Adipose tissue (tissue), 3 donors: ENCODE measurements around the gene ABCD1. TPM values are rescaled to one million over a fixed set of nuclear protein-coding genes. Genes with fewer than 3 reads are reported as not detected.
"Not testable (repeated sequence)": the region's sequence is repeated elsewhere in the genome, so short reads cannot be mapped to it uniquely, and the experiment has no call there.

Experiments
- H3K27ac ChIP-seq: one replicate; pipeline ENCODE4 v1.5.1; 2013; ENCODE audit warnings: low read depth, low read length
- WGBS, 3 donors: extraction: QIAGEN DNeasy Blood & Tissue Kit; methylation state at CpG; one replicate each; pipeline ENCODE4 v1.1.7; 2013; 5-methylcytosine and 5-hydroxymethylcytosine counted together
- polyA plus RNA-seq, 3 donors: library from polyadenylated mRNA; stranded (reverse); fragments of 200-250 nt; gene quantifications; one replicate each; pipeline ENCODE4 v1.2.3, GENCODE V29; 2013
- donor health status: healthy with polysubstance abuse.
- donor health status: Bipolar disorder and iron deficiency.
- donor health status: healthy.

ABCD1 gene
- 10 to 100 TPM in 1 of 3 donors, 1 to 10 TPM in 2; 7.5 to 29.9 (median 9.6) TPM for polyA plus RNA-seq

DNA sequence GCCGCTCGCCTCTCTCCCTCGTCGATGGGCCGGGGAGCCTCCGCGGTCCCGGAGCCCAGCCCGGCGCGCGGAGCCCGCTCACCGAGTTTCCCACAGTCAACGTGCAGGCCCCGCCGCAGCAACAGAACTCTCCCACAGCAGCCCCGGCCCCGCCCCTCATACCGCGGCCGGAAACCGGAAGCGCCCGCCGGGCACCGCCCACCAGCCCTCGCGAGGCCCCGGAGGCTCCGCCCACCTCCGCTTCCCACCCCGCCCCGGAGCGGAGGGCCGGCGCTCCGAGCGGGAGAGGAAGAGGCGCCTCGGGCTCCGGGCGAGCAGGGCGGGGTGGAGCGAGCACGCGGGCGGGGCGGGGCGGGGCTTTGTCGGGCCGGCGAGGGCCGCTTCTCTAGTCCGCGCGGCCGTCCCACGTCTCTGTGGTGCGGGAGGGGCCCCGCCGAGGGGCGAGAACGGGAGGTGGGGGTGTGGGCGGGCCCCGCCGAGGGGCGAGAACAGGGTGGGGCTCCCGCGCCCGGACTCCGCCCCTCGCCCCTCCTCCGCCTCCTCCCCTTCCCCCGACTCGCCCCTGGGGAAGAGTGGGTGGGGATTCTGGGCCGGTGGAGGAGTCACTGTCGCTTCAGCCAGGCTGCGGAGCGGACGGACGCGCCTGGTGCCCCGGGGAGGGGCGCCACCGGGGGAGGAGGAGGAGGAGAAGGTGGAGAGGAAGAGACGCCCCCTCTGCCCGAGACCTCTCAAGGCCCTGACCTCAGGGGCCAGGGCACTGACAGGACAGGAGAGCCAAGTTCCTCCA lies at the start of gene ABCD1, which contains the start of gene BCAP31:
Gene ABCD1, plus strand, starts transcription at position 605 of the 787 bp plus-strand sequence. CDS start 411 bp downstream, outside the sequence.
Gene BCAP31, minus strand, starts transcription at position 136 of the 787 bp plus-strand sequence. CDS start 1,143 bp downstream, outside the sequence.
- WGBS, 3 donors: 0 to 21% (median 1%) methylated on average over 16 to 57 of the region's 88 CpGs
- no peak within 1 kb of the TSS for H3K27ac ChIP-seq

DNA sequence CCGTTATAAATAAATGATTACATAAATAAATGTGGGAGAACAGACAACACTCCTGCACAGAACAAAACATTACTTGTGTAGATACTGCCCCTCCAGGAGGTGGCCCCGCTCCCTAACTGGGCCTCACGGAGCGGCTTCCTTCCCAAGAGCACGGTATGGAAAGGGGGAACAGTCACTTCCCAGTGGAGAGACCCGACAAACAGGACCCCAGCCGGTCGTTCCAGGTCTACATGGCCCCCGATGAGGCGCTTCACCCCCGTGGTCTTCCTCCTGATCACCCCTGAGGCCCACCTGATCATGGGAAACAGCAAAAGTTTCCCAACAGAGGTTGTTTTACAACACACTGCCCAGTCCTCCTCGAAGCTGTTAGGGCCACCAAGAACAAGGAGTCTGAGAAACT lies 43.5 kb upstream of the ABCD1 start:
- WGBS, 3 donors: 66 to 71% (median 67%) methylated on average over 12 of the region's 12 CpGs
- no peak overlapping the region for H3K27ac ChIP-seq

DNA sequence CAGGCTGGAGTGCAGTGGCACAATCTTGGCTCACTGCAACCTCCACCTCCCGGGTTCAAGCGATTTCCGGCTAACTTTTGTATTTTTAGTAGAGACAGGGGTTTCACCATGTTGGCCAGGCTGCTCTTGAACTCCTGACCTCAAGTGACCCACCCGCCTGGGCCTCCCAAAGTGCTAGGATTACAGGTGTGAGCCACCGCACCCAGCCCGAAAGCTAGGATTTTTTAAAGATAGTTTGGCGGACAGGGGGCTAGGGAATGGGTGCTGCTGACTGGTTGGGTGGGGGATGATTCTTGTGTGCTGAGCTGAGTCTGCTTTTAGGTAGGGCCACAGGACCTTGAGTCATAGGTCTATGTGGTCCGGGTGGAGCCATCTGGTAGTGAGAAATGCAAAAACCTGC lies 41.2 kb upstream of the ABCD1 start:
- WGBS, 3 donors: 93 to 99% (median 96%) methylated on average over 8 of the region's 8 CpGs
- not testable (repeated sequence) for H3K27ac ChIP-seq

DNA sequence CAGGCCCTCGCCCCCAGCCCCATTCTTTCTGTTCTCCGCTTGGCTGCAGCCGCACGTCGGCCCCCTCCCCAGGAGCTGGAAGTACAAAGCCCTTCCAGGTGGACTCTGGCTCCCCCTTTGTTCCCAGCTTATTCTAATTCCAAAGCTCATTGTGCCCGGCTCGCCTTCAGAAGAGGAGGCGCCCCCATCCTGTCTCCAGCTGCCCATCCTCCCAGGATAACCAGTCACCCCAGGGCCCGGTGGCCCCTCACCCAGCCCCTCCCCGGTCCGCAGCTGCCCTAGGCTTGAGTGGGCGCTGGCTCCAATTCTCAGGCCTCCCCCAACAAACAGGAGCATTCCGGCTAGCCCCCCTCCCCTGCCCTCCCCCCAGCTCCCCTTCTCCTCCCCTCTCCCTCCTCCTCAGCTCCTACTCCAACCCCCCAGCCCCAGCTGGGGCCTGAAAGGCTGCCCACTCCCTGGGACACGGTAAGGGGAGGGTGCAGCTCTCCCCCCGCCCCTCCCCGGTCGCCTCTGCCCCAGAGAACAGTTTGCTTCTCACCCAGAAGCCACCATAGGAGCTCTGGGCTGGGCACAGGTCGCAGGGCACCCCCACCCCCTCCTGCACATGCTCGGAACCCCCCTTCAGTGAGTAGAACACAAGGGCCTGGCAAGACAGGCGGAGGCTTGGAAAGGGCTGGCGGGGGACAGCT lies 40.0 kb upstream of the ABCD1 start:
- H3K27ac ChIP-seq: no peak overlapping the region
- WGBS, 3 donors: 43 to 69% (median 48%) methylated on average over 8 to 21 of the region's 21 CpGs

DNA sequence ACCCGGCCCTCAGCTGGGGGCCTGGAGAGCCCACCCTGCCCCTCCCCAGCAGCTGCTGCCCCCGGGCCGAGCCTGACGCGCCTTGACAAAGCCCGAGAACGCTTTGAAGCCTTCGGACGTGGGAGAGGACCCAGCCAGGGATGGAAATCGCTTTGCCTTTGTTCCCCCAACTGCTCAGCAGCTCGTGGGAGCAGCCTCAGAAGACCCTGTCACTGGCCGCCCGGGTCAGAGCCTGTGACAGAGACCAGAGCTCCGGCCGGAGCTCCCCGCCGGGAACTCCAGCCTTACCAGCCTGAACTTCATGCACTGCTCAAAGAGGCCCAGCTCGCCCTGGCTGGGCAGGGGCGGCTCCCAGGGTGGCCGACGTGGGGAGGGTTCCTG lies 39.5 kb upstream of the ABCD1 start:
- H3K27ac ChIP-seq: no peak overlapping the region
- WGBS, 3 donors: 57 to 65% (median 59%) methylated on average over 4 to 21 of the region's 21 CpGs

DNA sequence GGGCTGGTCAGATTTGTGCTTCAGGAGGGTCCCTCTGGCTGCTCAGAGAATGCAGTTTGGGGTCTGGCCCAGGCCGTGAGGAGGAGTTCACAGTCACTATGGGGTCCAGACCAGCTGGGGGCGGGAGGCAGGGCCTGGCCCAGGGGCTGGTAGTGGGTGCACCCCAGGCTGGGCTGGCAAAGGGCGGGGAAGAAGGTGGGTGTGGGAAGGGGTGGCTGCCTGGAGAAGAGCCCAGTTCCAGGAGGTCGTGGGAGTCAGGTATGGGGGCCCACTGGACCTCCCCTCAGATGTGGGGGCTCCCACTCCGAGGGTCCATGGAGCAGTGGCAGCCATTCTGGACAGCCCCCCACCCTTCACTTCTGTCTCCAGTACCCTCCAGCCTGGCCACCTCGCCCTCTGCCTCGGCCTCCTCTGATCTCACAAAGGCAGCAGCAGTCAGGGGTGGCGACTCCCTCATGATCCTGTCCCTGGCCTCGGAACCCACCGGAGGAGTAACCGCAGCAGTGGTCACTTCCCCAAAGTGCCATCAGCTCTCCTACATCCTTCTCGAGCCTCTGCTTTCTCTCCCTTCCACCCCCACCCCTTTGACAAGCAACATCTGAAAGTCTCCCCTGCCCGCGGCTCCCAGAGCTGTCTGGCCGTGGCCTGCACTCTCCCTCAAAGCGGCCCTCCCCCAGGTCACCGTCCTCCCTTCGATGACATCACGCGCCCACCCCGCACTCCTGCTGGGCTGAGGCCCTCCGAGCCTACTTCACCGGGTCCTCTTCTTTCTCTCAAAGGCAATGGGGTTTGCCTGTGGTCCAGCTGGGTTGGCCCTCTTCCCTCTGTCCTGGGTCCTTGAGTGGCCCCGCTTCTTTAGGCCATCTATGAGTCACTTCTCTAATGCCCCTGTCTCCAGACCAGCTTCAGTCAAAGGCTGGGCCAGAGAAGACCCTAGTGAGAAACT lies 38.6 kb upstream of the ABCD1 start:
- no peak overlapping the region for H3K27ac ChIP-seq
- 62 to 77% (median 67%) methylated on average over 3 to 24 of the region's 24 CpGs for WGBS, 3 donors

DNA sequence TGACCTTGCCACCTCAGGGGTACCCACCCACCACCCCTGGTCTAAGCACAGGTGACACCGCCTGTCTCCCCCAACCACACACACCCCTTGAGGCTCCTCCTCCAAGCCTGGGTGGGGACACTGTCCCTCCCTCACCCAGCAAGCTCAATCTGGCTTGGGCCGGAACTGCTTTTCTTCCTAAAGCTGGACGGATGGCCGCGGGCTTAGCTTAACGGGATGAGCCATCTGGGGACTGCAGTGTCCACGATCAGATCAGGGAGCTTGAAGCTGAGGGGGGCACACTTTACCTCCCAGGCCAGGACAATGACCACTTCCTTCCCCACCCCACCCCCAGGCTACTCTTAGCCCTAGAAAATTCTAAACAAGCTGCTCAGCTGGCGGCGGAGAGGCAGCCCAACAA lies 37.9 kb upstream of the ABCD1 start:
- 61 to 80% (median 70%) methylated on average over 2 to 9 of the region's 9 CpGs for WGBS, 3 donors
- no peak overlapping the region for H3K27ac ChIP-seq

DNA sequence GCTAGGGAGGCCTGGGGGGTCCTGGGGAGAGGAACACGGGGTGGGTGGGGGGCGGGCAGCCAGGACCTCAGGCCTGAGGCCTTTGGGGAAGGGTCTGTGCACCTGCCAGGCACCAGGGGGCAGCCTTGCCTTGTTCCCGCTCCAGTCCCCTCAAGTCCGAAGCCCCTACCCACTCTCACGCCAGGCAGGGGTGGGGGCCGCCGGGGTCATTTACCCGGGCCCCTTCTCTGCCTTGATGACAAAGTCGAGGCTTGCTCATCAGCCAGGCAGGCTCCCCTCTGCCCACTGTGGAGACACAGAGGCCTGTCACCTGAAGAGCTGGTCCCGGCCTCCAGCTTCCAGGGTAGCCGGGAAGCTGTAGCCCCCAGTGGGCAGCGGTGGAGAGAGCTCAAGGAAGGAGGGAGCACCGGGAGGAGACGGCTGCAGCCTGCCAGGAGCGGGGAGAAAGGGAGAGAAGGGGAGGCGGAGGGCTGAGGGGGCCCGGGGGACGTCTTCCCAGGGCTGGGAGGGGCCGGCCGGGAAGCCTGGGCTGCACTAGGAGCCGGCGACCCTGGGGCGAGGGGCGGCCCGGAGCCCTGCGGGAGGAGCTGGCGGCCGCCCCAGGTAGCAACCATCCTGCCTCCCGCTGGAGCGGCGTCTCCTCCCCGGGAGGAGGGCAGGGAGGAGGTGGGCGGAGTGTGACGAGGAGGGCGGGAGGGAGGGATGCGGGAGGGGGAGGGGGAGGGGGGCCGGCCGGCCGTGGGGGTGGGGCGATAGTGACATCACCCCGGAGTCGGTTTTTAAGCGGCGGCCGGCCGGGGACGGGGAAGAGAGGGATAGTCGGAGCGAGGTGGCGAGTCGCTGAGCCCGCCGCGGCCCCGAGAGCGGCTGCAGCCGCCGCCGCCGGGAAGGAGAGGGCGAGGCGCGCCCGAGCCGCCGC lies 37.3 kb upstream of the ABCD1 start, which contains the start of gene SLC6A8:
Gene SLC6A8, plus strand, starts transcription at position 806 of the 919 bp plus-strand sequence. CDS start 649 bp downstream, outside the sequence.
- H3K27ac ChIP-seq: no peak within 1 kb of the TSS
- WGBS, 3 donors: 4 to 26% (median 7%) methylated on average over 3 to 34 of the region's 66 CpGs

DNA sequence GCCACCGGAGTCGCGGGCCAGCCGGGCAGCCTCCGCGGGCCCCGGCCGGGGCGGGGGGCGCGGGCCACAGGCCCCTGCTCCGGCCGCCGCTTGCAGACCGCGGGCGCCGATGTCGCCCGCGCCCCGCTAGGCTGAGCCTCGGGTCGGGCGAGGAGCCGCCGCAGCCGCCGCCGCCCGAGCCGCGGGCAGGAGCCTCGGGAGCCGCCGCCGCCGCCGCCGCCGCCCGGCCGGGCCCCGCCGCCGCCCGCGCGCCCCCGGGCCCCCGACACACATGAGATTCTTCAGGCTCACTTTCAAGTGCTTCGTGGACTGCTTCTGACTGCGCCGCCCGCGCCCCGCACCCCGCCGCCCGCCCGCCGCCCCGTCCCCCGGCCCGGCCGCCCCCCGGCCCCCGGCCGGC lies 36.6 kb upstream of the ABCD1 start:
- no peak overlapping the region for H3K27ac ChIP-seq
- WGBS, 3 donors: 0 to 21% (median 2%) methylated on average over 10 to 38 of the region's 69 CpGs

DNA sequence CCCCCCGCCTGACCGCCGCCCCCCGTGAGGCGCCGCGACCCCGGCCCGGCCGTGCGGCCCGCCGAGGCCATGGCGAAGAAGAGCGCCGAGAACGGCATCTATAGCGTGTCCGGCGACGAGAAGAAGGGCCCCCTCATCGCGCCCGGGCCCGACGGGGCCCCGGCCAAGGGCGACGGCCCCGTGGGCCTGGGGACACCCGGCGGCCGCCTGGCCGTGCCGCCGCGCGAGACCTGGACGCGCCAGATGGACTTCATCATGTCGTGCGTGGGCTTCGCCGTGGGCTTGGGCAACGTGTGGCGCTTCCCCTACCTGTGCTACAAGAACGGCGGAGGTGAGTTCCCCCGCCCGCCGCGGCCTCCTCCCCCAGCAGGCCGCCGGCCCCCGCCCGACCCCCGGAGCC lies 36.1 kb upstream of the ABCD1 start:
- 0 to 33% (median 3%) methylated on average over 15 to 44 of the region's 57 CpGs for WGBS, 3 donors
- H3K27ac ChIP-seq: no peak overlapping the region

DNA sequence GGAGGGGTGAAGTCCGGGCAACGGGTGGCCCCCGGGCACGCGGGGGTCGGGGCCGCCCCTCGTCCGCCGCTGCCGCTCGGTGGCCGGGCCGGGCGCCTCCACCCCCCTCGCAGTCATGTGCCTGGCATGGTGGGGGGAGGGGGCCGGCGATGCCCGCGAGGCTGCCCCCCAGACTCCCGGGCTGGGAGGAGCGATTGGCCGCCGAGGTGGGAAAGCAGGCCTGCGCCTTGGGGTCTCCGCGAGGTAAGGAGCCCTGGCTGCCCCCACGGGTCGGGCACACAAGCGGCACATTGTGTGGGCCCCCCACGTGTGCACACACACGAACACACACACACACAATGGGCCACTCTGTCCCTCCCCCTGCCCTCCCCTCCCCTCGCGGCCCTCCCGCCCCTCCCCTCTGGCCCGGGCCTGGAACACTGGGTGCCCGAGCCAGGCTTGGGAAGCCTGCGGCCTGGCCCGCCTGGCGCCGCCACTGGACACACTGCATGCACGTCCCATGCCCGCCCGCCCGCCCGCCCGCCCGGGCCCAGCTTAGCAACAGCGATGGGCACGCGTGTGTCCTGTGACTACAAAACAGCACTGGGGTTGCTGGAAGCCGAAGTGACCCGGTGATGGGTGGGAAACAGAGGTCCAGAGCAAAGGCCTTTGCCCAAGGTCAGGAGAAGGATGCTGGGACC lies 35.6 kb upstream of the ABCD1 start:
- H3K27ac ChIP-seq: no peak overlapping the region
- 42 to 72% (median 53%) methylated on average over 11 to 41 of the region's 53 CpGs for WGBS, 3 donors

DNA sequence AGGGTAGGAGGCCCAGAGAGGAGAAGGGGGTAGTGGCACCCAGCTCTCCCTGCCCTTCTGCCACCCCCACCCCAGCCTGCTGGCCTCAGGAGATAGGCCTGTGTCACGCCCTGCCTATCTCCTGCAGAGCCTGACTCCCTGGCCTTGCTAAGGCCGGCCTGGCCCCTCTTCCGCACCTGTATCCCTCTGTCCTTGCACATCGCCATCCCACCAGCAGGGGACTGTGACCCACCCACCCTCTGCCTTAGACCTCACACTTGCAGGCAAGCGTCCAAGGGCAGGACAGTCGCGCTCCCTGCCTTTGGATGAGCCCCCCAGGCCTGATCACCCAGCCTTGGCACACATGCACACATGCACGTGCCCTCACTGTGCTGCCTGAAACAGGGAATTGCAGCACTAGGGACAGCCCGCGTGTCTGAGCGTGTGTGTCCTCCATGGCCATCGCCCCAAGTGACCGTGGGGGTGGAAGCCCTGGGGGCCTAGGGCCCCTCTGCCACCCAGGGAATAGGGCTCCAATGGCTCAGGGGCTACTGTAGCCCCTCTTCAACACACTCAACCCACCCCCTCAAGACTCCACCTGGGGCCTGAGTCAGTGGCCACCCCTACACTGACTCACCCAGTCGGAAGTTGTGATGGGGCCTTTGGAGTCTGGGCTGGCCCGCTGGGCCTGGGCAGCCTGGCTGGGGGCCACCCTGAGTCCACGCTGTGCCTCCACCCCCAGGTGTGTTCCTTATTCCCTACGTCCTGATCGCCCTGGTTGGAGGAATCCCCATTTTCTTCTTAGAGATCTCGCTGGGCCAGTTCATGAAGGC lies 34.8 kb upstream of the ABCD1 start:
- 81 to 90% (median 88%) methylated on average over 14 to 19 of the region's 19 CpGs for WGBS, 3 donors
- no peak overlapping the region for H3K27ac ChIP-seq

DNA sequence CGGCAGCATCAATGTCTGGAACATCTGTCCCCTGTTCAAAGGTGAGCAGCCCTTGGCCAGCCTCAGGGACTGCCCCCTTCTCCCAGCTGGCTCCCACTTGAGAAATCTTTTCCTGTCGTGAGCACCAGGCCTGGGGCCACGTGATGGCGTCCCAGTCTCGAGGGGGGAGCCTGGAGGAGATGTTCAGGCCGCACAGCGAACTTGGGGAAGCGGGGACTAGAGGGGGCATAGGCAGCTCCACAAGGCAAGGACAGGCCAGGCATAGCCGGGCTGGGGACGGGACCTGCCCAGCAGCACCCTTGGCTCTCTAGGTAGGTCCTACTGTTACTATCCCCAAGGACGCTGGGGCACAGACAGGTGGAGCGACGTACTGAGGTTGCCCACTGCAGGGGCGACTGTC lies 34.2 kb upstream of the ABCD1 start:
- no peak overlapping the region for H3K27ac ChIP-seq
- WGBS, 3 donors: 83 to 97% (median 83%) methylated on average over 4 to 14 of the region's 14 CpGs

DNA sequence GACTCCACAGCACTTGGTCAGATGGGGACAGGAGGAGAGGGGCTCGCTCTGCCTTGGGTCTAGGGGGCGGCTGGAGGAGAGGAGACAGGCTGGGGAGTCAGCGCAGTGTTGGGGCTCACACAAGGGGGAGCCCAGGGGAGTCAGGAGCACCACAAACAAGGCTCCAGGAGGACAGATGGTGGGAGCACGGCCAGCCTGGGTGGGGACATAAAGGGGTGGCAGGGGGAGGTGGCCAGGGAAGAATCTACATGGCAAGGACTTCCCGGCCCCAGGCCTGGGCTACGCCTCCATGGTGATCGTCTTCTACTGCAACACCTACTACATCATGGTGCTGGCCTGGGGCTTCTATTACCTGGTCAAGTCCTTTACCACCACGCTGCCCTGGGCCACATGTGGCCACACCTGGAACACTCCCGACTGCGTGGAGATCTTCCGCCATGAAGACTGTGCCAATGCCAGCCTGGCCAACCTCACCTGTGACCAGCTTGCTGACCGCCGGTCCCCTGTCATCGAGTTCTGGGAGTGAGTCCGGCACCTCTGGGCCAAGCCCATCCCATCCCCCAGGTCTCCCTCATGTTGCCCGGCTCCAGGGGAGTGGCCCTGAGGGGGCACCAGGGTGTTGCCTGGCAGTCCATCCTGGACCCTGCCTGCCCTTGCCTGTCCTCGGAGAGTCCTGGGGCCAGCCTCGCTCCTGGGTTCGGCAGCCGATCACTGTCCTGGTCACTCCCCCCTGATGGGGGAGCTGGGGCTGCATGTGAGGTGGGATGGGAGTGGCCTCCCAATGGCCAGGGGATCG lies 33.4 kb upstream of the ABCD1 start:
- not testable (repeated sequence) for H3K27ac ChIP-seq
- WGBS, 3 donors: 78 to 90% (median 86%) methylated on average over 6 to 21 of the region's 21 CpGs

DNA sequence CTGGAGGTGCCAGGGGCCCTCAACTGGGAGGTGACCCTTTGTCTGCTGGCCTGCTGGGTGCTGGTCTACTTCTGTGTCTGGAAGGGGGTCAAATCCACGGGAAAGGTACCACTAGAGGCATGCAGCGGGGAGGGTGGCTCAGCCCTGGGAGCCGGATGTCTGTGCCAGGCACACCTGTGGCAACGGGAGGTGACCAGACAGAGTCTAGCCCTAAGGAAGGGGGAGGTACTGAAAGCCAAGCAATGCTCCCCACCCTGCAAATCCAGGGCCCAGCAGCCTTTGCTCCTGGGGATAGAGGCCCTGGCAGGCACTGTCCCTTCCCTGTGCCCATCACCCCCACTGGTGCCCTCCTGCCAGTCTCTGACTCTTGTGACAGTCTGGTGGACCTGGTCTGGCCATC lies 32.7 kb upstream of the ABCD1 start:
- 60 to 82% (median 73%) methylated on average over 2 to 4 of the region's 4 CpGs for WGBS, 3 donors
- H3K27ac ChIP-seq: no peak overlapping the region
